Esophagus muscularis mucosa (tissue), 4 donors: ENCODE data around the gene OR52A1. TPM values are rescaled to one million over a fixed set of nuclear protein-coding genes. Genes with fewer than 3 reads are reported as not detected.
"Not testable (repeated sequence)": the region's sequence is repeated elsewhere in the genome, so short reads cannot be mapped to it uniquely, and the experiment has no call there.

Source experiments
- DNase-seq: peaks from one replicate; pipeline ENCODE4 v3.0.0-alpha.2; 2017; ENCODE audit errors: extremely low spot score
- H3K27ac ChIP-seq, 4 donors: fragments of 200-600 bp; sonication (generic); replicated peaks in 1 of 4; 1 replicate in 3 of 4; 2 replicates in 1 of 4; pipeline ENCODE4 v1.5.1; 2016 to 2019; ENCODE audit warnings: mild to moderate bottlenecking in 1 of 4
- H3K27me3 ChIP-seq, 4 donors: fragments of 200-600 bp; sonication (generic); one replicate each; pipeline versions ENCODE4 v1.5.1 to v1.6.0; 2016 to 2019
- H3K36me3 ChIP-seq, 4 donors: fragments of 200-600 bp; sonication (generic); one replicate each; pipeline ENCODE4 v1.5.1; 2016 to 2019
- H3K4me1 ChIP-seq, 4 donors: fragments of 200-600 bp; sonication (generic); one replicate each; pipeline ENCODE4 v1.5.1; 2016 to 2019
- H3K4me3 ChIP-seq, 4 donors: fragments of 200-600 bp; sonication (generic); 1 replicate in 2 of 4; 2 replicates in 2 of 4; pipeline ENCODE4 v1.5.1; 2016 to 2019; ENCODE audit warnings: mild to moderate bottlenecking in 4 of 4, moderate library complexity in 1 of 4
- H3K9me3 ChIP-seq, 4 donors: fragments of 200-600 bp; sonication (generic); 1 replicate in 3 of 4; 2 replicates in 1 of 4; pipeline ENCODE4 v1.5.1; 2016 to 2019
- CTCF ChIP-seq, 3 experiments: fragments of 200-600 bp in 2 of 3; fragments of 450-650 bp in 1 of 3; sonication (generic) in 2 of 3; IDR thresholded peaks; one replicate each; pipeline ENCODE4 v1.5.1; 2017 to 2019; ENCODE audit warnings: antibody characterized with exemption in 3 of 3, mild to moderate bottlenecking in 2 of 3, moderate library complexity in 1 of 3
- EP300 ChIP-seq: sonication (generic); formaldehyde crosslinking; IDR thresholded peaks from one replicate; pipeline ENCODE4 v1.6.1; 2017; ENCODE audit warnings: antibody characterized with exemption
- POLR2A ChIP-seq: fragments of 450-650 bp; IDR thresholded peaks from one replicate; pipeline ENCODE4 v1.6.1; 2017; ENCODE audit warnings: antibody characterized with exemption, moderate library complexity, mild to moderate bottlenecking, low read depth
- POLR2AphosphoS5 ChIP-seq, 2 donors: sonication (generic); formaldehyde crosslinking; IDR thresholded peaks; one replicate each; pipeline ENCODE4 v1.6.1; 2017; ENCODE audit warnings: antibody characterized with exemption in 2 of 2
- WGBS: methylation state at CpG from one replicate; pipeline ENCODE4 v1.1.5; 2018; 5-methylcytosine and 5-hydroxymethylcytosine counted together
- intact Hi-C: fragments of 100-400 bp; cut with DNase I; formaldehyde crosslinking; loops from one replicate; pipeline ENCODE4 v1.15.1; 2023
- total RNA-seq, 4 donors: library from RNA; depleted of rRNA; stranded (reverse); fragments of >200 nt; gene quantifications; one replicate each; pipeline versions ENCODE4 v1.1.0 to v1.2.1, GENCODE V29; 2016

The OR52A1 gene
- total RNA-seq, 4 donors from 2014 or later = not detected

GRCh38 chr11:5153574-5154431 is 754 bp downstream of the OR52A1 start:
- 62% methylated on average over 3 of the region's 3 CpGs for WGBS
- H3K4me3 ChIP-seq = no peak overlapping the region
- H3K36me3 ChIP-seq = no peaks in the 10 kb centered on the region
- H3K4me1 ChIP-seq = no peaks in the 10 kb centered on the region
- H3K27ac ChIP-seq = no peak overlapping the region
- no peaks in the 10 kb centered on the region for H3K9me3 ChIP-seq
- H3K27me3 ChIP-seq = no peaks in the 10 kb centered on the region
- no peak for DNase-seq
- intact Hi-C loops = no loop called here
- TF ChIP-seq CTCF (IDR thresholded peaks at IDR 0.05) (no peak), EP300 (no peak), POLR2A (no peak)

- 35% methylated on average over 3 of the region's 3 CpGs for WGBS
- TF ChIP-seq POLR2A = no peak
- TF ChIP-seq POLR2AphosphoS5 (IDR thresholded peaks at IDR 0.05) = no peak
- TF ChIP-seq CTCF (IDR thresholded peaks at IDR 0.05) = no peak
- no peak for TF ChIP-seq EP300
- intact Hi-C loops = no loop called here
Observed at GRCh38 chr11:5151713-5152153, 2.8 kb downstream of the OR52A1 start.

GRCh38 chr11:5144206-5144605 is 10.4 kb downstream of the OR52A1 start:
- 96% methylated on average over 18 of the region's 21 CpGs for WGBS
- H3K9me3 ChIP-seq, H3K27ac ChIP-seq, intact Hi-C loops, DNase-seq, H3K4me1 ChIP-seq, H3K4me3 ChIP-seq, H3K27me3 ChIP-seq, H3K36me3 ChIP-seq: not testable (repeated sequence)

More at GRCh38 chr11:5151713-5152153, 2.8 kb downstream of the OR52A1 start:
- Histone ChIP-seq H3K27me3 (no peaks in the 10 kb centered on the region), H3K9me3 (no peaks in the 10 kb centered on the region), H3K36me3 (no peaks in the 10 kb centered on the region), H3K4me1 (no peaks in the 10 kb centered on the region), H3K4me3 (no peak overlapping the region), H3K27ac (no peak overlapping the region)
- DNase-seq = no peak

- H3K4me3 ChIP-seq = no peak within 1 kb of the TSS
Observed at GRCh38 chr11:5137996-5138395, 16.6 kb downstream of the OR52A1 start, which contains the start of gene OR52A5. Gene OR52A5, minus strand, starts transcription at chr11:5138356. Its CDS starts 5,714 bp downstream, at chr11:5132642.

GRCh38 chr11:5137014-5137413 is 17.5 kb downstream of the OR52A1 start:
- Histone ChIP-seq H3K4me1 (no peaks in the 10 kb centered on the region), H3K36me3 (no peaks in the 10 kb centered on the region), H3K27ac (no peak overlapping the region), H3K9me3 (no peaks in the 10 kb centered on the region), H3K27me3 (no peaks in the 10 kb centered on the region), H3K4me3 (no peak overlapping the region)
- TF ChIP-seq POLR2AphosphoS5 (IDR thresholded peaks at IDR 0.05) (no peak), EP300 (no peak)
- no peak for DNase-seq
- 46% methylated on average over 1 of the region's 1 CpG for WGBS
- intact Hi-C loops = no loop called here

More at GRCh38 chr11:5137996-5138395, 16.6 kb downstream of the OR52A1 start, which contains the start of gene OR52A5:
- no peak for TF ChIP-seq CTCF (IDR thresholded peaks at IDR 0.05)
- Histone ChIP-seq H3K36me3 (no peaks in the 10 kb centered on the region), H3K4me1 (no peaks in the 10 kb centered on the region), H3K27ac (no peak within 1 kb of the TSS), H3K27me3 (no peaks in the 10 kb centered on the region), H3K9me3 (no peaks in the 10 kb centered on the region)
- WGBS = 88% methylated on average over 2 of the region's 2 CpGs
- intact Hi-C loops = no loop called here
- DNase-seq = no peak

GRCh38 chr11:5136261-5136660 is 18.3 kb downstream of the OR52A1 start:
- no peaks in the 10 kb centered on the region for H3K4me1 ChIP-seq
- H3K4me3 ChIP-seq = no peak overlapping the region
- no peaks in the 10 kb centered on the region for H3K36me3 ChIP-seq
- H3K27me3 ChIP-seq = no peaks in the 10 kb centered on the region
- no peak for TF ChIP-seq POLR2AphosphoS5 (IDR thresholded peaks at IDR 0.05)
- TF ChIP-seq EP300 = no peak
- TF ChIP-seq POLR2A = no peak
- TF ChIP-seq CTCF (IDR thresholded peaks at IDR 0.05) = no peak
- intact Hi-C loops = no loop called here
- no peaks in the 10 kb centered on the region for H3K9me3 ChIP-seq
- no peak for DNase-seq
- no peak overlapping the region for H3K27ac ChIP-seq
